Measurements from ENCODE around the gene BARHL2.

BARHL2 gene

GRCh38 chr1:90675161-90675847 is 41.8 kb downstream of the BARHL2 start:
- Histone ChIP-seq H2BK15ac (ENCODE audit: low read length) (no peak overlapping the region), H3K27ac (replicated peaks; ENCODE audit: low read length) (no peak overlapping the region), H2AK5ac (ENCODE audit: low read depth, low read length) (no peak overlapping the region), H3K9me3 (replicated peaks in 1 of 2; ENCODE audit: control insufficient read depth in 2 of 2, insufficient read depth in 1 of 2, low read depth in 1 of 2, low read length in 2 of 2) (peaks cover 0 to 4% of the 10 kb centered on the region in 2 donors), H3K79me1 (ENCODE audit: low read depth, low read length) (no peaks in the 10 kb centered on the region), H2BK12ac (ENCODE audit: low read length) (no peak overlapping the region), H2AFZ (ENCODE audit: low read length) (no peak overlapping the region), H3K4me2 (ENCODE audit: insufficient read depth, low read length, poor library complexity, severe bottlenecking) (no peak overlapping the region), H3K18ac (ENCODE audit: low read length) (no peak overlapping the region), H2BK120ac (ENCODE audit: low read depth, low read length) (no peak overlapping the region), H3K23ac (ENCODE audit: low read depth, low read length, poor library complexity) (no peak overlapping the region), H3K36me3 (replicated peaks in 1 of 2; ENCODE audit: control insufficient read depth in 2 of 2, insufficient read depth in 2 of 2, low read length in 2 of 2) (no peaks in the 10 kb centered on the region), H3K27me3 (ENCODE audit: control insufficient read depth in 3 of 3, insufficient read depth in 3 of 3, low read depth in 1 of 3, low read length in 3 of 3) (no peaks in the 10 kb centered on the region), H3K4me1 (ENCODE audit: control insufficient read depth in 2 of 2, insufficient read depth in 1 of 2, low read depth in 1 of 2, low read length in 2 of 2) (no peaks in the 10 kb centered on the region), H3K14ac (ENCODE audit: low read length) (no peak overlapping the region), H3K4me3 (ENCODE audit: low read length in 2 of 2) (no peak overlapping the region), H3K9ac (ENCODE audit: low read depth, low read length, poor library complexity) (no peak overlapping the region), H2BK5ac (ENCODE audit: low read length) (no peak overlapping the region), H4K8ac (ENCODE audit: low read depth, low read length) (no peak overlapping the region), H3K4ac (ENCODE audit: low read length) (no peak overlapping the region), H4K91ac (ENCODE audit: low read depth, low read length, poor library complexity) (no peak overlapping the region)
- WGBS, 2 donors (ENCODE audit: extremely low coverage in 2 of 2, insufficient read length in 2 of 2, insufficient replicate concordance in 1 of 2): no CpG with 5 or more reads among the region's 1 CpG
- no peak for DNase-seq (ENCODE audit: low spot score)

DNA sequence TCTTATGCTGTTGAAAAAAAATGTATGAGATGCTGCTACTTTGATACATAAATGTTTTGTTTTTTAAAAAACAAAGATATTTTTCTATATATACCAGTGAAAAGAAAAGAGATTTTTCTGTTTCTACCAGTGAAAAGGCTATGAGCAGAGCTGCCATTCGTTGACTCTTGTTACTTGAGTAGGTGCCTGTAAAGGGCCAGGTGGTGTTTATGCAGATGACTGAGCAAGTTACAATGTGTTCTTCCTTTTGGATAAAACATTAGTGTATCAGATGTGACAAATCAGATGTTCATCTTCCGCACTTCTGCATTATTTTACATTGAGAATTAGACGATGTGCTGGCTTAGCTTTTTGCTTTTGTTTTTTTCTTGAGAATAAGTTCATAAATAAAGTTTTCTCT is 45.4 kb downstream of the BARHL2 start:
- WGBS, 2 donors (ENCODE audit: extremely low coverage in 2 of 2, insufficient read length in 2 of 2, insufficient replicate concordance in 1 of 2): no CpG with 5 or more reads among the region's 3 CpGs
- Histone ChIP-seq H2AFZ (ENCODE audit: low read length) (no peak overlapping the region), H3K9me3 (replicated peaks in 1 of 2; ENCODE audit: control insufficient read depth in 2 of 2, insufficient read depth in 1 of 2, low read depth in 1 of 2, low read length in 2 of 2) (peaks cover 0 to 4% of the 10 kb centered on the region in 2 donors), H3K79me1 (ENCODE audit: low read depth, low read length) (no peaks in the 10 kb centered on the region), H3K23ac (ENCODE audit: low read depth, low read length, poor library complexity) (no peak overlapping the region), H3K4ac (ENCODE audit: low read length) (no peak overlapping the region), H3K27me3 (ENCODE audit: control insufficient read depth in 3 of 3, insufficient read depth in 3 of 3, low read depth in 1 of 3, low read length in 3 of 3) (no peaks in the 10 kb centered on the region), H4K8ac (ENCODE audit: low read depth, low read length) (no peak overlapping the region), H4K91ac (ENCODE audit: low read depth, low read length, poor library complexity) (no peak overlapping the region), H2BK15ac (ENCODE audit: low read length) (no peak overlapping the region), H3K4me3 (ENCODE audit: low read length in 2 of 2) (no peak overlapping the region), H3K9ac (ENCODE audit: low read depth, low read length, poor library complexity) (no peak overlapping the region), H3K27ac (replicated peaks; ENCODE audit: low read length) (no peak overlapping the region), H3K4me2 (ENCODE audit: insufficient read depth, low read length, poor library complexity, severe bottlenecking) (no peak overlapping the region), H2BK12ac (ENCODE audit: low read length) (no peak overlapping the region), H3K36me3 (replicated peaks in 1 of 2; ENCODE audit: control insufficient read depth in 2 of 2, insufficient read depth in 2 of 2, low read length in 2 of 2) (no peaks in the 10 kb centered on the region), H2BK120ac (ENCODE audit: low read depth, low read length) (no peak overlapping the region), H3K18ac (ENCODE audit: low read length) (no peak overlapping the region), H3K14ac (ENCODE audit: low read length) (no peak overlapping the region), H3K4me1 (ENCODE audit: control insufficient read depth in 2 of 2, insufficient read depth in 1 of 2, low read depth in 1 of 2, low read length in 2 of 2) (no peaks in the 10 kb centered on the region), H2AK5ac (ENCODE audit: low read depth, low read length) (no peak overlapping the region), H2BK5ac (ENCODE audit: low read length) (no peak overlapping the region)
- no peak for DNase-seq (ENCODE audit: low spot score)

GRCh38 chr1:90671251-90671650 is 45.9 kb downstream of the BARHL2 start:
- no CpG with 5 or more reads among the region's 1 CpG for WGBS, 2 donors (ENCODE audit: extremely low coverage in 2 of 2, insufficient read length in 2 of 2, insufficient replicate concordance in 1 of 2)
- H3K9ac ChIP-seq (ENCODE audit: low read depth, low read length, poor library complexity): no peak overlapping the region
- H2BK12ac ChIP-seq (ENCODE audit: low read length): no peak overlapping the region
- H3K9me3 ChIP-seq (replicated peaks in 1 of 2; ENCODE audit: control insufficient read depth in 2 of 2, insufficient read depth in 1 of 2, low read depth in 1 of 2, low read length in 2 of 2): peaks cover 0 to 4% of the 10 kb centered on the region in 2 donors
- H2BK120ac ChIP-seq (ENCODE audit: low read depth, low read length): no peak overlapping the region
- no peak overlapping the region for H3K27ac ChIP-seq (replicated peaks; ENCODE audit: low read length)
- H3K4me1 ChIP-seq (ENCODE audit: control insufficient read depth in 2 of 2, insufficient read depth in 1 of 2, low read depth in 1 of 2, low read length in 2 of 2): no peaks in the 10 kb centered on the region
- H2AK5ac ChIP-seq (ENCODE audit: low read depth, low read length): no peak overlapping the region
- no peak overlapping the region for H3K4ac ChIP-seq (ENCODE audit: low read length)
- H2BK15ac ChIP-seq (ENCODE audit: low read length): no peak overlapping the region
- no peak overlapping the region for H4K91ac ChIP-seq (ENCODE audit: low read depth, low read length, poor library complexity)
- H3K23ac ChIP-seq (ENCODE audit: low read depth, low read length, poor library complexity): no peak overlapping the region
- H2AFZ ChIP-seq (ENCODE audit: low read length): no peak overlapping the region
- no peak overlapping the region for H3K14ac ChIP-seq (ENCODE audit: low read length)
- no peak overlapping the region for H3K4me2 ChIP-seq (ENCODE audit: insufficient read depth, low read length, poor library complexity, severe bottlenecking)
- no peak overlapping the region for H4K8ac ChIP-seq (ENCODE audit: low read depth, low read length)
- no peak for DNase-seq (ENCODE audit: low spot score)
- no peaks in the 10 kb centered on the region for H3K27me3 ChIP-seq (ENCODE audit: control insufficient read depth in 3 of 3, insufficient read depth in 3 of 3, low read depth in 1 of 3, low read length in 3 of 3)
- no peak overlapping the region for H3K18ac ChIP-seq (ENCODE audit: low read length)
- no peaks in the 10 kb centered on the region for H3K36me3 ChIP-seq (replicated peaks in 1 of 2; ENCODE audit: control insufficient read depth in 2 of 2, insufficient read depth in 2 of 2, low read length in 2 of 2)
- no peaks in the 10 kb centered on the region for H3K79me1 ChIP-seq (ENCODE audit: low read depth, low read length)
- H3K4me3 ChIP-seq (ENCODE audit: low read length in 2 of 2): no peak overlapping the region
- no peak overlapping the region for H2BK5ac ChIP-seq (ENCODE audit: low read length)
